ENCODE results near the gene PCBP4. TPM values are rescaled to one million over a fixed set of nuclear protein-coding genes. Genes with fewer than 3 reads are reported as not detected.

The PCBP4 gene
- total RNA-seq, 1 experiment from 2014 or later = 17.9 TPM

GRCh38 chr3:51932471-51933370 is 34.5 kb downstream of the PCBP4 start:
- Histone ChIP-seq H3K9me3 (ENCODE audit: insufficient read depth, low read depth) (no peaks in the 10 kb centered on the region), H3K27ac (no peak overlapping the region), H3F3A (ENCODE audit: insufficient read depth, low read depth) (no peaks in the 10 kb centered on the region), H3K4me1 (replicated peaks; ENCODE audit: insufficient read depth) (no peaks in the 10 kb centered on the region), H3K4me2 (no peak overlapping the region), H3K36me3 (ENCODE audit: low read depth) (no peaks in the 10 kb centered on the region), H3K79me2 (ENCODE audit: low read depth) (no peaks in the 10 kb centered on the region), H3K4me3 (no peak overlapping the region), H4K20me1 (ENCODE audit: insufficient read depth) (no peaks in the 10 kb centered on the region; the same call in 1 of the 2 replicates), H2AFZ (no peak overlapping the region), H3K9me2 (ENCODE audit: insufficient read depth) (no peaks in the 10 kb centered on the region), H3K27me3 (ENCODE audit: insufficient read depth, low read depth) (no peaks in the 10 kb centered on the region)
- intact Hi-C loops (cut with micrococcal nuclease; ENCODE audit: unreplicated experiment) = no loop called here
- POLR2A ChIA-PET (ENCODE audit: unreplicated experiment) = interaction anchor here (0.6 kb wide), 1 partner anchor 66 kb away, joined by 9 read pairs; no protein-coding TSS in a partner anchor
- TF ChIP-seq, protein P1, sequence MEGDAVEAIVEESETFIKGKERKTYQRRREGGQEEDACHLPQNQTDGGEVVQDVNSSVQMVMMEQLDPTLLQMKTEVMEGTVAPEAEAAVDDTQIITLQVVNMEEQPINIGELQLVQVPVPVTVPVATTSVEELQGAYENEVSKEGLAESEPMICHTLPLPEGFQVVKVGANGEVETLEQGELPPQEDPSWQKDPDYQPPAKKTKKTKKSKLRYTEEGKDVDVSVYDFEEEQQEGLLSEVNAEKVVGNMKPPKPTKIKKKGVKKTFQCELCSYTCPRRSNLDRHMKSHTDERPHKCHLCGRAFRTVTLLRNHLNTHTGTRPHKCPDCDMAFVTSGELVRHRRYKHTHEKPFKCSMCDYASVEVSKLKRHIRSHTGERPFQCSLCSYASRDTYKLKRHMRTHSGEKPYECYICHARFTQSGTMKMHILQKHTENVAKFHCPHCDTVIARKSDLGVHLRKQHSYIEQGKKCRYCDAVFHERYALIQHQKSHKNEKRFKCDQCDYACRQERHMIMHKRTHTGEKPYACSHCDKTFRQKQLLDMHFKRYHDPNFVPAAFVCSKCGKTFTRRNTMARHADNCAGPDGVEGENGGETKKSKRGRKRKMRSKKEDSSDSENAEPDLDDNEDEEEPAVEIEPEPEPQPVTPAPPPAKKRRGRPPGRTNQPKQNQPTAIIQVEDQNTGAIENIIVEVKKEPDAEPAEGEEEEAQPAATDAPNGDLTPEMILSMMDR (conservative IDR thresholded peaks at IDR 0.05) = no peak
- TF ChIP-seq EZH2 (IDR thresholded peaks at IDR 0.05; ENCODE audit: low read depth) = no peak
- CTCF ChIA-PET = no interaction called here
- DNase-seq = no peak
- no TSS peak for BruUV-seq (replicated peaks)

DNA sequence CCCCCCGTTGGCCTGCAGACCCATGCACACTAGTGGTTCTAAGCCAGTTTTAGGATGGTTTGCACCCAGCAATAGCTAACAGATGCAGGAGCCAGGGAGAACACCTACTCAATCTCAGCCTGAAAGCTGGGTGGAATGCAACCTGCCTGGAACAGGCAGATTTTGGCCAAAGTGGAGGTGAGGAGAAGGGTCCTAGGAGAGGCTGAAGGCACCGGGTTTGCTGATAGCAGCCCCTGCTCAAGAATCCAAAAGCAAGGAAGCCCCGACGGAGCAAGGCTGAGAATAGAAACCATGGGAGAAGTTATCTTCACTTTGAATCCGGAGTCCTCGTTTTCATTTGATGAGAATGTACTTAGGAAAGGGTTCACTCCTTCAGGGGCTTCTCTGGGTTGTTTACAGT is 35.5 kb downstream of the PCBP4 start:
- CTCF ChIA-PET = no interaction called here
- intact Hi-C loops (cut with micrococcal nuclease; ENCODE audit: unreplicated experiment) = no loop called here
- no peak overlapping the region for H3K4me2 ChIP-seq

GRCh38 chr3:51930439-51930838 is 36.8 kb downstream of the PCBP4 start:
- Histone ChIP-seq H4K20me1 (ENCODE audit: insufficient read depth) (no peaks in the 10 kb centered on the region; the same call in 1 of the 2 replicates), H3K79me2 (ENCODE audit: low read depth) (no peaks in the 10 kb centered on the region)

More for the DNA sequence above, 35.5 kb downstream of the PCBP4 start:
- Histone ChIP-seq H3K36me3 (ENCODE audit: low read depth) (no peaks in the 10 kb centered on the region), H3K4me3 (no peak overlapping the region), H3K27ac (no peak overlapping the region), H3K9me2 (ENCODE audit: insufficient read depth) (no peaks in the 10 kb centered on the region), H4K20me1 (ENCODE audit: insufficient read depth) (no peaks in the 10 kb centered on the region; the same call in 1 of the 2 replicates), H3K9me3 (ENCODE audit: insufficient read depth, low read depth) (no peaks in the 10 kb centered on the region), H3K4me1 (replicated peaks; ENCODE audit: insufficient read depth) (no peaks in the 10 kb centered on the region), H3F3A (ENCODE audit: insufficient read depth, low read depth) (no peaks in the 10 kb centered on the region), H2AFZ (no peak overlapping the region), H3K27me3 (ENCODE audit: insufficient read depth, low read depth) (no peaks in the 10 kb centered on the region), H3K79me2 (ENCODE audit: low read depth) (no peaks in the 10 kb centered on the region)
- no TSS peak for BruUV-seq (replicated peaks)
- no peak for DNase-seq
- TF ChIP-seq, protein P1 (conservative IDR thresholded peaks at IDR 0.05) = no peak
- TF ChIP-seq EZH2 (IDR thresholded peaks at IDR 0.05; ENCODE audit: low read depth) = no peak
- POLR2A ChIA-PET (ENCODE audit: unreplicated experiment) = no interaction called here

More at GRCh38 chr3:51930439-51930838, 36.8 kb downstream of the PCBP4 start:
- Histone ChIP-seq H3K27me3 (ENCODE audit: insufficient read depth, low read depth) (no peaks in the 10 kb centered on the region), H3K4me2 (no peak overlapping the region), H3F3A (ENCODE audit: insufficient read depth, low read depth) (no peaks in the 10 kb centered on the region), H2AFZ (no peak overlapping the region), H3K4me3 (no peak overlapping the region), H3K9me3 (ENCODE audit: insufficient read depth, low read depth) (no peaks in the 10 kb centered on the region), H3K36me3 (ENCODE audit: low read depth) (no peaks in the 10 kb centered on the region), H3K9me2 (ENCODE audit: insufficient read depth) (no peaks in the 10 kb centered on the region), H3K4me1 (replicated peaks; ENCODE audit: insufficient read depth) (no peaks in the 10 kb centered on the region), H3K27ac (no peak overlapping the region)
- TF ChIP-seq, protein P1 (conservative IDR thresholded peaks at IDR 0.05) = no peak
- no peak for TF ChIP-seq EZH2 (IDR thresholded peaks at IDR 0.05; ENCODE audit: low read depth)
- ChIA-PET CTCF (no interaction called here), POLR2A (ENCODE audit: unreplicated experiment) (no interaction called here)
- DNase-seq = no peak
- intact Hi-C loops (cut with micrococcal nuclease; ENCODE audit: unreplicated experiment) = no loop called here
- BruUV-seq (replicated peaks) = no TSS peak

All from PC-9 (cell line).